Neuronal stem cell (in vitro differentiated cells): ENCODE measurements around the gene FBXL2. TPM values are rescaled to one million over a fixed set of nuclear protein-coding genes. Genes with fewer than 3 reads are reported as not detected.

ENCODE experiments used
- DNase-seq: peaks from one replicate; pipeline ENCODE4 v3.0.0-alpha.2; 2013; ENCODE audit warnings: low spot score
- H2AFZ ChIP-seq: one replicate; pipeline ENCODE4 v1.6.1; 2013; ENCODE audit warnings: mild to moderate bottlenecking, low read length, inconsistent platforms
- H2AK5ac ChIP-seq: 2 replicates; pipeline ENCODE4 v1.6.1; 2013; ENCODE audit warnings: low read depth, mild to moderate bottlenecking, inconsistent platforms, low read length, moderate library complexity, mixed read lengths
- H2BK120ac ChIP-seq: 2 replicates; pipeline ENCODE4 v1.6.1; 2013; ENCODE audit warnings: low read depth, mild to moderate bottlenecking, inconsistent platforms, low read length, moderate library complexity, mixed read lengths
- H2BK12ac ChIP-seq: one replicate; pipeline ENCODE4 v1.6.1; 2013; ENCODE audit warnings: low read length, inconsistent platforms
- H2BK15ac ChIP-seq: 2 replicates; pipeline ENCODE4 v1.6.1; 2013; ENCODE audit warnings: mild to moderate bottlenecking, low read length, inconsistent platforms, mixed read lengths
- H2BK5ac ChIP-seq: one replicate; pipeline ENCODE4 v1.6.1; 2013; ENCODE audit warnings: inconsistent platforms, mild to moderate bottlenecking, low read length, moderate library complexity
- H3K14ac ChIP-seq: one replicate; pipeline ENCODE4 v1.6.1; 2013; ENCODE audit warnings: low read length, inconsistent platforms
- H3K18ac ChIP-seq: 2 replicates; pipeline ENCODE4 v1.6.1; 2013; ENCODE audit warnings: low read length, inconsistent platforms
- H3K23ac ChIP-seq: 2 replicates; pipeline ENCODE4 v1.6.1; 2013; ENCODE audit warnings: low read depth, mild to moderate bottlenecking, mixed read lengths, low read length, inconsistent platforms; ENCODE audit not compliant: poor library complexity
- H3K27ac ChIP-seq: replicated peaks from 3 replicates; pipeline ENCODE4 v1.5.1; 2013; ENCODE audit warnings: low read length, inconsistent platforms
- H3K27me3 ChIP-seq, 3 experiments: 2 replicates each; pipeline ENCODE4 v1.6.1; 2013; ENCODE audit warnings: low read length in 3 of 3, mild to moderate bottlenecking in 2 of 3, inconsistent platforms in 1 of 3, low read depth in 1 of 3, mixed read lengths in 1 of 3, moderate library complexity in 1 of 3; ENCODE audit not compliant: control insufficient read depth in 3 of 3, insufficient read depth in 3 of 3
- H3K36me3 ChIP-seq, 2 donors: replicated peaks in 1 of 2; 2 replicates each; pipeline ENCODE4 v1.6.1; 2013; ENCODE audit warnings: low read length in 2 of 2; ENCODE audit not compliant: control insufficient read depth in 2 of 2, insufficient read depth in 2 of 2
- H3K4ac ChIP-seq: 2 replicates; pipeline ENCODE4 v1.6.1; 2013; ENCODE audit warnings: inconsistent platforms, mild to moderate bottlenecking, low read length, moderate library complexity
- H3K4me1 ChIP-seq, 2 donors: 1 replicate in 1 of 2; 2 replicates in 1 of 2; pipeline ENCODE4 v1.6.1; 2013; ENCODE audit warnings: low read length in 2 of 2, low read depth in 1 of 2; ENCODE audit not compliant: control insufficient read depth in 2 of 2, insufficient read depth in 1 of 2
- H3K4me2 ChIP-seq: one replicate; pipeline ENCODE4 v1.6.1; 2013; ENCODE audit warnings: mild to moderate bottlenecking, low read length, inconsistent platforms; ENCODE audit not compliant: insufficient read depth, poor library complexity, severe bottlenecking
- H3K4me3 ChIP-seq, 2 donors: 2 replicates each; pipeline ENCODE4 v1.5.1; 2013; ENCODE audit warnings: low read length in 2 of 2, mild to moderate bottlenecking in 2 of 2, inconsistent platforms in 1 of 2, moderate library complexity in 1 of 2
- H3K79me1 ChIP-seq: one replicate; pipeline ENCODE4 v1.6.1; 2013; ENCODE audit warnings: low read depth, mild to moderate bottlenecking, inconsistent platforms, low read length, moderate library complexity
- H3K9ac ChIP-seq: one replicate; pipeline ENCODE4 v1.6.1; 2013; ENCODE audit warnings: mild to moderate bottlenecking, low read depth, low read length, inconsistent platforms; ENCODE audit not compliant: poor library complexity
- H3K9me3 ChIP-seq, 2 donors: replicated peaks in 1 of 2; 2 replicates each; pipeline versions ENCODE3 to v1.6.1; 2013; ENCODE audit warnings: low read length in 2 of 2, mild to moderate bottlenecking in 2 of 2, inconsistent platforms in 1 of 2, low read depth in 1 of 2, mixed read lengths in 1 of 2, moderate library complexity in 1 of 2; ENCODE audit not compliant: control insufficient read depth in 2 of 2, insufficient read depth in 1 of 2
- H4K8ac ChIP-seq: one replicate; pipeline ENCODE4 v1.6.1; 2013; ENCODE audit warnings: low read depth, mild to moderate bottlenecking, inconsistent platforms, low read length, moderate library complexity
- H4K91ac ChIP-seq: one replicate; pipeline ENCODE4 v1.6.1; 2013; ENCODE audit warnings: low read length, low read depth, mild to moderate bottlenecking, inconsistent platforms; ENCODE audit not compliant: poor library complexity
- WGBS, 2 donors: extraction: QIAGEN DNeasy Blood & Tissue Kit; methylation state at CpG; one replicate each; pipeline ENCODE4 v1.1.7; 2013; ENCODE audit warnings: missing lambda C conversion rate in 2 of 2, mixed read lengths in 1 of 2; ENCODE audit not compliant: insufficient read length in 2 of 2, insufficient replicate concordance in 1 of 2; ENCODE audit errors: extremely low coverage in 2 of 2; 5-methylcytosine and 5-hydroxymethylcytosine counted together
- small RNA-seq: library from polyadenylated mRNA; stranded (forward); fragments of <200 nt; extraction: miRNeasy Mini kit (QIAGEN cat#:217004); gene quantifications from one replicate; pipeline ENCODE3, GENCODE V24; 2013; ENCODE audit not compliant: insufficient read depth

The FBXL2 gene

DNA sequence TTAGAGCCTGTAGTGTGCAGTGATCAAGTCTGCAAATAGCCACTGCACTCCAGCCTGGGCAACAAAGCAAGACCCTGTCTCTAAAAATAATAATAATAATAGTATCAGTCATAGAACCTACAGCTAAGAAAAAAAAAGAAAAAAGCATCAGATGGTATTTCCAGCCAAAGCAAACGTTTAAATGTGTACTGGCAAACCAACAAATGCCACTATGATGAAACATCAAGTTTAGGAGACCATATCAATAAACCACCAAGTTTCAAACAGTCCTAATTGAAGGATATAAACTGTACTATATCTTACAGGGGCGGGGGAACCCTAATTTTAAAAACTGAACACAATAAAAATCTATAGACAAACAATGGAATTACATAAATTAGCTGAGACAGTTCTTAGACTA, 156.6 kb downstream of the FBXL2 start:
- H3K27me3 ChIP-seq, result no peaks in the 10 kb centered on the region
- no CpG with 5 or more reads among the region's 2 CpGs for WGBS, 2 donors
- peaks cover 6 to 9% of the 10 kb centered on the region in 2 donors for H3K4me1 ChIP-seq

More for the DNA sequence above, 156.6 kb downstream of the FBXL2 start:
- no peak overlapping the region for H2AFZ ChIP-seq
- no peak overlapping the region for H2BK12ac ChIP-seq
- H4K8ac ChIP-seq, result no peak overlapping the region
- no peak for DNase-seq
- no peak overlapping the region for H3K14ac ChIP-seq
- H2BK5ac ChIP-seq, result no peak overlapping the region
- H3K4me2 ChIP-seq, result no peak overlapping the region
- no peak overlapping the region for H4K91ac ChIP-seq
- no peak overlapping the region for H3K18ac ChIP-seq
- no peak overlapping the region for H3K23ac ChIP-seq
- H3K27ac ChIP-seq, result no peak overlapping the region
- H3K79me1 ChIP-seq, result no peaks in the 10 kb centered on the region
- no peak overlapping the region for H2BK15ac ChIP-seq
- no peak overlapping the region for H2BK120ac ChIP-seq
- H3K9me3 ChIP-seq, result no peaks in the 10 kb centered on the region
- no peak overlapping the region for H2AK5ac ChIP-seq
- no peaks in the 10 kb centered on the region for H3K36me3 ChIP-seq
- no peak overlapping the region for H3K4ac ChIP-seq
- H3K4me3 ChIP-seq, result no peak overlapping the region
- no peak overlapping the region for H3K9ac ChIP-seq

Small RNAs within 50 kb of the gene (small RNA-seq; reads per million reads assigned to genes)
- not detected for gene RNU7-110P
